Breast epithelium (tissue), 3 donors: ENCODE data around the gene EIF4ENIF1.
A peak's percentile ranks its signal among the peaks of the same experiment; 100 is the strongest.

Experiments
- CTCF ChIP-seq, 3 donors: fragments of 450-650 bp; IDR thresholded peaks; one replicate each; pipeline ENCODE4 v1.5.1; 2016 to 2017; ENCODE audit warnings: antibody characterized with exemption in 3 of 3, mild to moderate bottlenecking in 3 of 3, moderate library complexity in 3 of 3
- POLR2A ChIP-seq: fragments of 450-650 bp; IDR thresholded peaks from one replicate; pipeline ENCODE4 v1.6.1; 2016; ENCODE audit warnings: antibody characterized with exemption, mild to moderate bottlenecking, moderate library complexity
- POLR2AphosphoS5 ChIP-seq, 3 donors: sonication (generic); formaldehyde crosslinking; IDR thresholded peaks; one replicate each; pipeline ENCODE4 v1.6.1; 2017; ENCODE audit warnings: antibody characterized with exemption in 3 of 3

GRCh38 chr22:31496007-31496734 lies 6.5 kb upstream of the EIF4ENIF1 start, which contains the start of gene SFI1:
- TF ChIP-seq CTCF (IDR thresholded peaks at IDR 0.05): peak in 1 of 3 donors; percentile 9
- TF ChIP-seq POLR2AphosphoS5 (IDR thresholded peaks at IDR 0.05): peak; percentile 27 to 68 (median 55)
- TF ChIP-seq POLR2A: no peak
